Subcutaneous adipose tissue (tissue), 4 donors: ENCODE results near the gene EI24. TPM values are rescaled to one million over a fixed set of nuclear protein-coding genes. Genes with fewer than 3 reads are reported as not detected.

ENCODE experiments used
- total RNA-seq, 4 donors: library from RNA; depleted of rRNA; stranded (reverse); fragments of >200 nt; gene quantifications; one replicate each; pipeline ENCODE4 v1.1.0, GENCODE V29; 2016
- TF ChIP-seq, protein P1 (sequence below): fragments of 450-650 bp; IDR thresholded peaks from one replicate; pipeline ENCODE4 v1.5.1; 2016; ENCODE audit warnings: low read depth, mild to moderate bottlenecking, control low read depth, antibody characterized with exemption, moderate library complexity

EI24 gene
- total RNA-seq, 4 donors from 2014 or later: 66.0 to 105 (median 93.3) TPM

DNA sequence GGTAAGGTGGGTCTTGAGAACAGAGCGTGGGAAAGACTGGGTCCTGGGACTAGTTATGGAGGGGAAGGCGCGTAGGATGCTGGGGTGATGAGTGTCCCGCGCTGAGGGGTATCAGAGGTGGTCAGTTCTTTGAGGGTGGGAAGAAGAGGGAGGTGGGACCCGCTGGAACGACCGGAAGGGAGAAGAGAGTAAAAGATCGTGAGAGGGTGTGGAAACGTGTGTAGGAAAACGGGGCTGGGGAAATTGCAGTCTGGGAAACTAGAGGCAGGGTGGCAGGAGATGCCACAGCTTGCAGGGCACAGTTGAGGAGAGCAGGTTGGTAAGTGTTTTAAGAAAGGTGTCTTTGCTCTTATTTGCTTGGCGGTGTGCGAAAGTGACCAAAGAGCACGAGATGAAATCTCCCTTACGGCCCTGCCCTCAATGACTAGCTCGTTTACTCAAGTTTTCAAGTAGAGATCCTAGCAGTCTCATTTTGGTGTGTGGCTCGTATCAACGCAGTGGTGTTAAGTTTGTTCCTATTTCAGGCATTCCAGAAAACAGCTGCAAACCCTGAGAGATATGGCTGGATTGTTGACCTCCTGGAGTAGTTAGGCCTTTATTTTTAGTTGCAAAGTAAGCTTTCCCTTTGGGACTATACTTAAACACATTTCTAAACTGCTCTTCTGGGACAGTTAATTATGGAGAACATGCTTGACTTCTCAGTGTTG lies 24.0 kb downstream of the EI24 start:
- TF ChIP-seq, protein P1, sequence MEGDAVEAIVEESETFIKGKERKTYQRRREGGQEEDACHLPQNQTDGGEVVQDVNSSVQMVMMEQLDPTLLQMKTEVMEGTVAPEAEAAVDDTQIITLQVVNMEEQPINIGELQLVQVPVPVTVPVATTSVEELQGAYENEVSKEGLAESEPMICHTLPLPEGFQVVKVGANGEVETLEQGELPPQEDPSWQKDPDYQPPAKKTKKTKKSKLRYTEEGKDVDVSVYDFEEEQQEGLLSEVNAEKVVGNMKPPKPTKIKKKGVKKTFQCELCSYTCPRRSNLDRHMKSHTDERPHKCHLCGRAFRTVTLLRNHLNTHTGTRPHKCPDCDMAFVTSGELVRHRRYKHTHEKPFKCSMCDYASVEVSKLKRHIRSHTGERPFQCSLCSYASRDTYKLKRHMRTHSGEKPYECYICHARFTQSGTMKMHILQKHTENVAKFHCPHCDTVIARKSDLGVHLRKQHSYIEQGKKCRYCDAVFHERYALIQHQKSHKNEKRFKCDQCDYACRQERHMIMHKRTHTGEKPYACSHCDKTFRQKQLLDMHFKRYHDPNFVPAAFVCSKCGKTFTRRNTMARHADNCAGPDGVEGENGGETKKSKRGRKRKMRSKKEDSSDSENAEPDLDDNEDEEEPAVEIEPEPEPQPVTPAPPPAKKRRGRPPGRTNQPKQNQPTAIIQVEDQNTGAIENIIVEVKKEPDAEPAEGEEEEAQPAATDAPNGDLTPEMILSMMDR: no peak

DNA sequence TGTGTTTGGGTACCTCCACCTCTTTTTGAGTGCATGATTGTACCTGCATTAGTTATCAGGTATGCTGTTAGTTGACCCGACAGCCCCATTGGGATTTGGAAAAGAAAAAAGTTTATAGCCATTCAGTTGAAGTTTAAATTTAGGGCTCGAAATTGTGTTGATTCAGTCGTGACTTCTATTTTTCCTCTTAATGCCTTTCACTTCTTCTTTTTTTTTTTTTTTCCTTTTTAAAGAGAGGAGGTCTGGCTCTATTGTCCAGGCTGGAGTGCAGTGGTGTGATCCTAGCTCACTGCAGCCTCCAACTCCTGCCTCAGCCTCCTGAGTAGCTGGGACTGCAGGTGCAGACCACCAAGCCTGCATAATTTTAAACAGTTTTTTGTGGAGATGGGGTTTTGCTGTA lies 25.7 kb downstream of the EI24 start:
- TF ChIP-seq, protein P1: no peak

DNA sequence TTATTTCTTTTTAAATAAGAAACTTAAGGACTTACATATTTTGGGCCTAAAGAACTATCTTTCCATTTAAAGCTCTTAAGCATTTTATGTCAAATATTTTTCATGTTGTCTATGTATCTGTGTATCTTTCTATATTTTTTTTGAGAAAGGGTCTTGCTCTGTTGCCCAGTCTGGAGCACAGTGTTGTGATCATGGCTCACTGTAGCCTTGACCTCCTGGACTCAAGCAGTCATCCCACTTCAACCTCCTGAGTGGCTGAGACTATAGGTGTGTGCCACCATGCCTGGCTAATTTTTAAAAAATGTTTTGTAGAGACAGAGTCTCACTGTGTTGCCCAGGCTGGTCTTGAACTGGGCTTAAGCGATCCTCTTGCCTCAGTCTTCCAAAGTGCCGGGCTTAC lies 31.4 kb downstream of the EI24 start:
- TF ChIP-seq, protein P1: no peak

DNA sequence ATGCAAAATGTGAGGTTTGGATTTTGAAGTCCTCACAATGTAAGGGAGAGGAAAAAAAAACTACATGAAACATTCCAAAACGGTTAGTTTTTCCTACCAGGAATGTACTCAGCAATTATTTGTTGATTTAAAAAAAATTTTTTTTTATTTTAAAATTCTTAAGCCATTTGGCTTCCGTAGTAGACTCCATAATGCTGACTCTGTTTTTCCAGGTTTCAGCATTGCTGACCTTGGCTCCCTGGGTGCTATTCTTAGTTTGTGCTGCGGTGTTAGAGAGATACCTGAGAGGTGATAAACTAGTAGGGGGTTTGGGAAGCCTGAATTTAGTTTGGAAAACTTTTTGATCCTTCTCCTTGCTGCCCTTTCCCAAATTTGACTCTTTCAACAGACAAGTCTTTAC lies 33.9 kb downstream of the EI24 start:
- TF ChIP-seq, protein P1: no peak

DNA sequence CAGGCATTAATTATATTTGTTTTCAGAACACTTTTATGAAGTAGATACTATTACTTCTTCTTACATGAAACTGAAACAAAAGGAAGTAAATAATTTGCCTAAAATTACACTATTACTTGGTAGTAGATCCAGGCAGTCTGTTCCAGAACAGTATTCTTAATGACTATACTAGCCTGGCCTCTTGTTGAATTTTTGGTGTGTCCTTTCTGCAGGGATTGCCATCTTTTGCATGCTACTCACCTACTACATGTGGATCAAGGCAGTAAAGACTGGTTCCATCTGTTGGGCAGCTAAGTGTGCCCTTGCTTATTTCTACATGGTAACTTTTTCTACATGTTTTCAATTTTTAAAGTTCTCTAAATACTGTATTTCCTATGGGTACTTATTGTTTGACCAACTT lies 36.1 kb downstream of the EI24 start:
- TF ChIP-seq, protein P1: no peak

DNA sequence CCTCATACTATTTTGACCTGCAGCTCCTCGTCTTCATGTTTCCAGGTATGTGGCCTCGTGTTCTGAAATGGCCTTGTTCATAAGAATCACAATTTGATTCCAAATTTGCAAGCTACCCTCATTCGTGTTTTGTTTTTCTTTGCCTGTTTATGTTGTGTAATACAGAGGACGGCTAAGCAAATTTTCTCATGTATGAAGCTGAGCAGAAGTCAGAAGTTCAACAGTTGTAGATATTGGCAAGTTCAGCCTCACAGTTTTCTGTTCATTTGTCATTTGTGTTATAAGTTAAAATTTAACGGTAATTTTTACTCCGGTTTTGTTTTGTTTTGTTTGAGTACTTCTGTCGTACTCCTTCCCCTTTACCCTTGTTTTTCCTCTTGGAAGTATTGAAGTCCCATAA lies 40.3 kb downstream of the EI24 start:
- TF ChIP-seq, protein P1: no peak

DNA sequence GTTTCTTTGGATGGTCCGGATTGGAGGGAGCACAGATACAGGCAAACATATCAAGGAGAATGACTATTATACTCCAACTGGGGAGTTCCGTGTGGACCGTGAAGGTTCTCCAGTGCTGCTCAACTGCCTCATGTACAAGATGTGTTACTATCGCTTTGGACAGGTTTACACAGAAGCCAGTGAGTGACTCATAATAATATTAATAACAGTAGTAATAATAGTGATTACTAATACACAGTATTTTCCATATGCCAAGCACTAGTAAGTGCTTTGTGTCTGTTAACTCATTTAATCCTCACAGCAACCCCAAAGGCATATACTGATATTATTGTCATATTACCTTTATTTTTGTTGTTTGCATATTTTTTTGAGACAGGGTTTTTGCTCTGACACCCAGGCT lies 49.1 kb downstream of the EI24 start:
- TF ChIP-seq, protein P1: no peak
